GM10847 (cell line): Measurements from ENCODE around the gene BSDC1.

Experiments used
- POLR2A ChIP-seq: IDR thresholded peaks from 2 replicates; pipeline ENCODE4 v1.6.1; 2011; ENCODE audit not compliant: insufficient read length; ENCODE audit errors: extremely low read depth

BSDC1 gene

GRCh38 chr1:32334864-32335534 is 59.2 kb downstream of the BSDC1 start:
- TF ChIP-seq POLR2A: no peak

- TF ChIP-seq POLR2A: no peak
Measured at GRCh38 chr1:32334274-32334861, 59.9 kb downstream of the BSDC1 start.

- TF ChIP-seq POLR2A: no peak
Measured at GRCh38 chr1:32333251-32333963, 60.8 kb downstream of the BSDC1 start.

- TF ChIP-seq POLR2A: no peak
Measured at GRCh38 chr1:32332290-32333079, 61.8 kb downstream of the BSDC1 start.

- TF ChIP-seq POLR2A: no peak
Measured at GRCh38 chr1:32331549-32331948, 62.7 kb downstream of the BSDC1 start.

GRCh38 chr1:32330558-32331151 is 63.6 kb downstream of the BSDC1 start:
- no peak for TF ChIP-seq POLR2A

GRCh38 chr1:32329931-32330466 is 64.2 kb downstream of the BSDC1 start:
- no peak for TF ChIP-seq POLR2A

- no peak for TF ChIP-seq POLR2A
Measured at GRCh38 chr1:32327204-32327603, 67.0 kb downstream of the BSDC1 start.

GRCh38 chr1:32321712-32322291 is 72.4 kb downstream of the BSDC1 start:
- no peak for TF ChIP-seq POLR2A

GRCh38 chr1:32318127-32318869 is 75.9 kb downstream of the BSDC1 start:
- TF ChIP-seq POLR2A: no peak

- no peak for TF ChIP-seq POLR2A
Measured at GRCh38 chr1:32316903-32317277, 77.4 kb downstream of the BSDC1 start.
